Activated naive CD4-positive, alpha-beta T cell treated with anti-CD3 and anti-CD28 coated beads, Interleukin-2, amount 50 U/mL, for 24 hours (primary cell): ENCODE data around the gene MYH7.

ENCODE experiments used
- H3K27ac Mint-ChIP-seq: one replicate; pipeline ENCODE4 v1.8.0; 2021; ENCODE audit warnings: mild to moderate bottlenecking, mixed read lengths
- H3K27me3 Mint-ChIP-seq: one replicate; pipeline ENCODE4 v1.8.0; 2021; ENCODE audit warnings: mixed read lengths
- H3K36me3 Mint-ChIP-seq: one replicate; pipeline ENCODE4 v1.8.0; 2021; ENCODE audit warnings: mixed read lengths
- H3K4me1 Mint-ChIP-seq: one replicate; pipeline ENCODE4 v1.8.0; 2021; ENCODE audit warnings: mixed read lengths
- H3K4me3 Mint-ChIP-seq: one replicate; pipeline ENCODE4 v1.8.0; 2021; ENCODE audit warnings: mild to moderate bottlenecking, mixed read lengths
- H3K9me3 Mint-ChIP-seq: one replicate; pipeline ENCODE4 v1.8.0; 2021; ENCODE audit warnings: mixed read lengths

MYH7 gene

DNA sequence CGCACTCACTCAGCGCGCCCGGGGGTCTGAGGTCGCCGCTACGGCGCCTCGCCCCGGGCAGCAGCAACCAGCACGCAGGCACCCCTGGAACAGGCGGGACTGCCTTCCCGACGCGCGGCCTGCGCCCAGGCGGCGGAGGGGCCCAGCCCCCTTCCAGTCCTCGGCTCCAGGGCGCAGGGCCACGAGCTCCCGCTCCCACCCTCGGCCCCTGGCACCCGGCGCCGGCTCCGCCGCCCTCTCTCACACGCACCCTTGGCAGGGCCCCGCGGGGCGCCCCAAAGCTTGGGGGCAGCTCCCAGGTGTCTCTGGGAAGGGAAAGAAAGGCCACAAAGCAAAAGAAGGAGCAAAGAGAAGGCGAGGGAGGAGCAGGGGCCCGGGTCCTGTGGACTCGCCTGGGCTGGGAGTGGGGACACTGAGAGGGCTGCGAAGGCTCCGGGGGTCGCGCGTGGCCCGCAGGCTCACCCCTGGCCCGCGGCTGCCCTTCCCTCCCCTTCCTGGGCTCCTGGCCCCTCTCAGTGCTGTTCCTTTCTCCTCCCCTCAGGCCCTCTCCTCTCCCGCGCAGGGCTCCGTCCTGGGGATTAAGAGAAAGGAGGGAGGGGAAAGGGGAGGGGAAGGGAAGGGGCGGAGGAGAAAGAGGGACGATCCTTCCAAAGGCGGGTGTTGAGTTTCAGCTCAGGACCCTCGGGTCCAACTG, 69.6 kb downstream of the MYH7 start:
- peaks cover 18% of the 10 kb centered on the region for H3K27me3 Mint-ChIP-seq
- H3K27ac Mint-ChIP-seq: no peak overlapping the region
- H3K4me1 Mint-ChIP-seq: no peaks in the 10 kb centered on the region
- no peaks in the 10 kb centered on the region for H3K36me3 Mint-ChIP-seq
- no peaks in the 10 kb centered on the region for H3K9me3 Mint-ChIP-seq
- no peak overlapping the region for H3K4me3 Mint-ChIP-seq

DNA sequence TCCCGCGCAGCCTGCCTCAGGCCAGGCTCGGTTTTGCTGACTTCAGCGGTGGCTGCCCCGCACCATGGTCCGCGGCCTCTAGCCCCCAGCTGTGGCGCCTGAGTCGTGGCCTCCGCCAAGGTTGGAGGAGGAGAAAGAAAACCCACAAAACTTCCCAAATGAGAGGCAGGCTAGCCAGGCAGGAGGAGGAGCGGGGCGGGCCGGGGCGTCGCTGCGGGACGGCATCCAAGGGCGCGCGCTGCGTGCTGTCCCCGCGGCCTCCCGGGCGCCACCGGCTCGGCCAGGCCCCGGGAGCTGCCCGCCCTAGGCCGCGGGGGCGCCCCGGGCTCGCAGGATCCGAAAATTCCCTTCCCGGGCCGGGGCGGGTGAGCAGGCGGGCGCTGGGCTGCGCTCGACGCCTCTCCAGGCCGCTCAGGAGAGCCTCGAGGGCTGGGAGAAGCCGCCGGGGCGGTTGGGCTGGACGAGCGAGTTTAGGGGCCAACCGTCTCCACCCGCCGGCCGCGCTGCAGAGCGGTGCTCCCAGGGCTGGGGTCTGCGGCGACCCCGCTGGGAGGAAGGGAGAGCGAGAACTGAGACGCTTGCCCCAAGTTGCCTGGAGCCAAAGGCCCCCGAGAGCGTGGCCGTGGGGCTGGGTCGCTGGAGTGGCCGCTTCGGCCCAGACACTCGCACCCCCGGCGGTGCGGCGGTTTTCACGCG, 70.3 kb downstream of the MYH7 start, which contains the start of gene EFS:
Gene EFS, minus strand, starts transcription at position 137 of the 696 bp plus-strand sequence. CDS start 147 bp downstream, outside the sequence.
- Mint-ChIP-seq H3K27ac (no peak within 1 kb of the TSS), H3K4me3 (no peak within 1 kb of the TSS), H3K4me1 (no peaks in the 10 kb centered on the region), H3K9me3 (no peaks in the 10 kb centered on the region), H3K27me3 (peaks cover 18% of the 10 kb centered on the region), H3K36me3 (no peaks in the 10 kb centered on the region)

- no peaks in the 10 kb centered on the region for H3K4me1 Mint-ChIP-seq
- H3K27ac Mint-ChIP-seq: no peak overlapping the region
- no peaks in the 10 kb centered on the region for H3K9me3 Mint-ChIP-seq
- peaks cover 18% of the 10 kb centered on the region for H3K27me3 Mint-ChIP-seq
- H3K4me3 Mint-ChIP-seq: no peak overlapping the region
- H3K36me3 Mint-ChIP-seq: no peaks in the 10 kb centered on the region
Measured at GRCh38 chr14:23364164-23365035, 71.1 kb downstream of the MYH7 start.
